Measurements from ENCODE around the gene ZSCAN29. TPM values are rescaled to one million over a fixed set of nuclear protein-coding genes. Genes with fewer than 3 reads are reported as not detected.

The ZSCAN29 gene
- polyA plus RNA-seq, 1 of the 3 experiments (the other 2 are of a cell fraction): 5.7 TPM

GRCh38 chr15:43361313-43361903, 9.4 kb downstream of the ZSCAN29 start:
- Histone ChIP-seq H3K4me1 (ENCODE audit: control insufficient read depth in 1 of 2, insufficient read depth in 2 of 2, low read depth in 1 of 2, low read length in 1 of 2) (no peaks in the 10 kb centered on the region), H3K79me2 (ENCODE audit: insufficient read depth) (peaks cover 18% of the 10 kb centered on the region; the same call in 1 of the 2 replicates), H3K9ac (no peak overlapping the region), H3F3A (replicated peaks; ENCODE audit: insufficient read depth) (no peaks in the 10 kb centered on the region), H3K9me3 (peaks cover 26% of the 10 kb centered on the region), H3K27ac (ENCODE audit: low read depth in 2 of 2, low read length in 1 of 2) (no peak overlapping the region), H3K4me2 (no peak overlapping the region), H4K20me1 (ENCODE audit: insufficient read depth) (no peaks in the 10 kb centered on the region), H3K4me3 (ENCODE audit: low read depth in 2 of 2, low read length in 1 of 2) (peak overlapping the region in 1 of 2 experiments; percentile 23; a peak in 1 of 4 replicates), H3K36me3 (replicated peaks in 1 of 2; ENCODE audit: control insufficient read depth in 1 of 2, insufficient read depth in 2 of 2, low read length in 1 of 2) (peaks cover 68 to 85% of the 10 kb centered on the region in 2 experiments), H3K27me3 (ENCODE audit: insufficient read depth) (no peaks in the 10 kb centered on the region), H2AFZ (ENCODE audit: low read depth) (no peak overlapping the region), H3K9me2 (no peaks in the 10 kb centered on the region)
- WGBS (ENCODE audit: low lambda C conversion rate): 98% methylated on average over 7 of the region's 7 CpGs
- no peak for DNase-seq
- POLR2A ChIA-PET: interaction anchor here (1.2 kb wide), 1 partner anchor 9 kb away, joined by 3 read pairs; the partner anchor contains the start of genes TUBGCP4 and ZSCAN29
- CTCF ChIA-PET: interaction anchor here (1.1 to 1.3 kb wide), 3 partner anchors 21 to 153 kb away, joined by 3 to 4 read pairs (median 4); no protein-coding TSS in a partner anchor
- no peak for TF ChIP-seq RAD21 (IDR thresholded peaks at IDR 0.05; ENCODE audit: low read length)
- TF ChIP-seq EZH2phosphoT487 (IDR thresholded peaks at IDR 0.05; ENCODE audit: borderline replicate concordance, low read depth): no peak
- TF ChIP-seq USF1 (IDR thresholded peaks at IDR 0.05; ENCODE audit: borderline replicate concordance, low read depth): no peak
- TF ChIP-seq RCOR1 (IDR thresholded peaks at IDR 0.05; ENCODE audit: low read length): no peak
- TF ChIP-seq FOXJ3 (CRISPR knock-in tag; IDR thresholded peaks at IDR 0.05): no peak
- TF ChIP-seq SMC3 (IDR thresholded peaks at IDR 0.05; ENCODE audit: low read depth, low read length): no peak
- no peak for TF ChIP-seq TCF12 (IDR thresholded peaks at IDR 0.05)
- TF ChIP-seq RFX5 (IDR thresholded peaks at IDR 0.05; ENCODE audit: low read length): no peak
- TF ChIP-seq CTCF (IDR thresholded peaks at IDR 0.05): no peak
- no peak for TF ChIP-seq REST (IDR thresholded peaks at IDR 0.05; ENCODE audit: low read depth, low read length)
- TF ChIP-seq GATA2 (CRISPR knock-in tag; IDR thresholded peaks at IDR 0.05): no peak
- no peak for TF ChIP-seq NFIC (IDR thresholded peaks at IDR 0.05; ENCODE audit: borderline replicate concordance)
- no peak for TF ChIP-seq IRF3 (IDR thresholded peaks at IDR 0.05; ENCODE audit: low read depth, low read length)
- no peak for TF ChIP-seq TAF1 (IDR thresholded peaks at IDR 0.05; ENCODE audit: borderline replicate concordance, low read depth, low read length)
